Measurements from ENCODE around the gene RNF13. TPM values are rescaled to one million over a fixed set of nuclear protein-coding genes. Genes with fewer than 3 reads are reported as not detected.
"Not testable (repeated sequence)": the region's sequence is repeated elsewhere in the genome, so short reads cannot be mapped to it uniquely, and the experiment has no call there.

RNF13 gene
- total RNA-seq, 1 experiment from 2014 or later = 91.4 TPM

- no peak for DNase-seq (ENCODE audit: low read depth)
- in situ Hi-C loops (cut with HindIII; ENCODE audit: low pct_unique_long_range_greater_than_20kb, low sequenced_read_pairs) = no loop called here
These were observed 64.7 kb downstream of the RNF13 start for GRCh38 chr3:149877668-149878067.

- in situ Hi-C loops (cut with HindIII; ENCODE audit: low pct_unique_long_range_greater_than_20kb, low sequenced_read_pairs) = no loop called here
- peak; percentile 46 for DNase-seq (ENCODE audit: low read depth)
These were observed 66.9 kb downstream of the RNF13 start for GRCh38 chr3:149879872-149880271.

GRCh38 chr3:149881879-149882278, 68.9 kb downstream of the RNF13 start:
- in situ Hi-C loops (cut with HindIII; ENCODE audit: low pct_unique_long_range_greater_than_20kb, low sequenced_read_pairs) = no loop called here
- no peak for DNase-seq (ENCODE audit: low read depth)

- DNase-seq (ENCODE audit: low read depth) = no peak
- in situ Hi-C loops (cut with HindIII; ENCODE audit: low pct_unique_long_range_greater_than_20kb, low sequenced_read_pairs) = no loop called here
These were observed 70.1 kb downstream of the RNF13 start for GRCh38 chr3:149883134-149883533.

- DNase-seq (ENCODE audit: low read depth); in situ Hi-C loops (cut with HindIII; ENCODE audit: low pct_unique_long_range_greater_than_20kb, low sequenced_read_pairs): not testable (repeated sequence)
These were observed 70.8 kb downstream of the RNF13 start for GRCh38 chr3:149883860-149884259.

- in situ Hi-C loops (cut with HindIII; ENCODE audit: low pct_unique_long_range_greater_than_20kb, low sequenced_read_pairs); DNase-seq (ENCODE audit: low read depth): not testable (repeated sequence)
These were observed 71.8 kb downstream of the RNF13 start for GRCh38 chr3:149884848-149885247.

- in situ Hi-C loops (cut with HindIII; ENCODE audit: low pct_unique_long_range_greater_than_20kb, low sequenced_read_pairs) = no loop called here
- DNase-seq (ENCODE audit: low read depth) = no peak
These were observed 73.9 kb downstream of the RNF13 start for GRCh38 chr3:149886957-149887356.

GRCh38 chr3:149891621-149892020, 78.6 kb downstream of the RNF13 start:
- no peak for DNase-seq (ENCODE audit: low read depth)
- in situ Hi-C loops (cut with HindIII; ENCODE audit: low pct_unique_long_range_greater_than_20kb, low sequenced_read_pairs) = no loop called here

- in situ Hi-C loops (cut with HindIII; ENCODE audit: low pct_unique_long_range_greater_than_20kb, low sequenced_read_pairs) = no loop called here
- DNase-seq (ENCODE audit: low read depth) = no peak
These were observed 79.4 kb downstream of the RNF13 start for GRCh38 chr3:149892371-149892770.

- in situ Hi-C loops (cut with HindIII; ENCODE audit: low pct_unique_long_range_greater_than_20kb, low sequenced_read_pairs) = no loop called here
- DNase-seq (ENCODE audit: low read depth) = no peak
These were observed 81.2 kb downstream of the RNF13 start for GRCh38 chr3:149894205-149894604.

GRCh38 chr3:149895339-149895738, 82.3 kb downstream of the RNF13 start:
- in situ Hi-C loops (cut with HindIII; ENCODE audit: low pct_unique_long_range_greater_than_20kb, low sequenced_read_pairs) = no loop called here

GRCh38 chr3:149895769-149896168, 82.8 kb downstream of the RNF13 start:
- no peak for DNase-seq (ENCODE audit: low read depth)
- in situ Hi-C loops (cut with HindIII; ENCODE audit: low pct_unique_long_range_greater_than_20kb, low sequenced_read_pairs) = no loop called here

More at GRCh38 chr3:149895339-149895738, 82.3 kb downstream of the RNF13 start:
- no peak for DNase-seq (ENCODE audit: low read depth)

GRCh38 chr3:149898771-149899170, 85.8 kb downstream of the RNF13 start:
- in situ Hi-C loops (cut with HindIII; ENCODE audit: low pct_unique_long_range_greater_than_20kb, low sequenced_read_pairs) = no loop called here
- no peak for DNase-seq (ENCODE audit: low read depth)

- in situ Hi-C loops (cut with HindIII; ENCODE audit: low pct_unique_long_range_greater_than_20kb, low sequenced_read_pairs) = no loop called here
These were observed 87.3 kb downstream of the RNF13 start for GRCh38 chr3:149900322-149900721.

GRCh38 chr3:149901770-149902169, 88.8 kb downstream of the RNF13 start:
- no peak for DNase-seq (ENCODE audit: low read depth)
- in situ Hi-C loops (cut with HindIII; ENCODE audit: low pct_unique_long_range_greater_than_20kb, low sequenced_read_pairs) = no loop called here

More at GRCh38 chr3:149900322-149900721, 87.3 kb downstream of the RNF13 start:
- DNase-seq (ENCODE audit: low read depth) = no peak

GRCh38 chr3:149902498-149903139, 89.6 kb downstream of the RNF13 start:
- DNase-seq (ENCODE audit: low read depth) = no peak
- in situ Hi-C loops (cut with HindIII; ENCODE audit: low pct_unique_long_range_greater_than_20kb, low sequenced_read_pairs) = no loop called here

GRCh38 chr3:149906036-149906435, 93.0 kb downstream of the RNF13 start:
- DNase-seq (ENCODE audit: low read depth) = no peak
- in situ Hi-C loops (cut with HindIII; ENCODE audit: low pct_unique_long_range_greater_than_20kb, low sequenced_read_pairs) = no loop called here

GRCh38 chr3:149908424-149908957, 95.5 kb downstream of the RNF13 start:
- in situ Hi-C loops (cut with HindIII; ENCODE audit: low pct_unique_long_range_greater_than_20kb, low sequenced_read_pairs) = no loop called here
- DNase-seq (ENCODE audit: low read depth) = no peak

- in situ Hi-C loops (cut with HindIII; ENCODE audit: low pct_unique_long_range_greater_than_20kb, low sequenced_read_pairs) = no loop called here
- DNase-seq (ENCODE audit: low read depth) = no peak
These were observed 96.9 kb downstream of the RNF13 start for GRCh38 chr3:149909923-149910322.

- DNase-seq (ENCODE audit: low read depth) = no peak
- in situ Hi-C loops (cut with HindIII; ENCODE audit: low pct_unique_long_range_greater_than_20kb, low sequenced_read_pairs) = no loop called here
These were observed 104.2 kb downstream of the RNF13 start for GRCh38 chr3:149917124-149917667.
